Upper lobe of right lung (tissue), 1 donor: ENCODE measurements around the gene ZBTB39. TPM values are rescaled to one million over a fixed set of nuclear protein-coding genes. Genes with fewer than 3 reads are reported as not detected.

Experiments used
- ATAC-seq: fragments of 200-7000 bp; cut with Tn5 transposase; one replicate; pipeline ENCODE4 v1.9.1; 2020; ENCODE audit warnings: mild to moderate bottlenecking, moderate library complexity
- DNase-seq: peaks from one replicate; pipeline ENCODE4 v3.0.0-alpha.2; 2020
- H3K27ac ChIP-seq: fragments of 200-600 bp; one replicate; pipeline ENCODE4 v1.8.0; 2022
- H3K27me3 ChIP-seq: fragments of 200-600 bp; one replicate; pipeline ENCODE4 v1.8.0; 2022; ENCODE audit warnings: mild to moderate bottlenecking
- H3K36me3 ChIP-seq: fragments of 200-600 bp; one replicate; pipeline ENCODE4 v1.8.0; 2022
- H3K4me1 ChIP-seq: fragments of 200-600 bp; one replicate; pipeline ENCODE4 v1.8.0; 2022
- H3K4me3 ChIP-seq: fragments of 200-600 bp; one replicate; pipeline ENCODE4 v1.8.0; 2022; ENCODE audit warnings: mild to moderate bottlenecking
- H3K9me3 ChIP-seq: fragments of 200-600 bp; one replicate; pipeline ENCODE4 v1.8.0; 2022
- intact Hi-C: fragments of 100-400 bp; cut with DNase I; formaldehyde crosslinking; loops from one replicate; pipeline ENCODE4 v1.11.0; 2022
- total RNA-seq: library from RNA; stranded (reverse); fragmentation: NEBNext Ultra II Directional; extraction: Animal tissue kit (Norgen Biotek cat#: 25700); gene quantifications from one replicate; pipeline ENCODE4 v1.2.1, GENCODE V29; 2021
- TF ChIP-seq, protein P1 (sequence below): fragments of 200-600 bp; IDR thresholded peaks from one replicate; pipeline ENCODE4 v1.8.0; 2022; ENCODE audit warnings: antibody characterized with exemption
- donor health status: DM: no; HTN: yes; CAD: no; lungs with severe emphysema.

ZBTB39 gene
- total RNA-seq, 1 donor from 2014 or later = 7.2 TPM

GRCh38 chr12:56958422-56958821, 47.9 kb downstream of the ZBTB39 start:
- Histone ChIP-seq H3K4me1 (no peaks in the 10 kb centered on the region), H3K4me3 (no peak overlapping the region), H3K36me3 (no peaks in the 10 kb centered on the region), H3K27ac (no peak overlapping the region), H3K27me3 (no peaks in the 10 kb centered on the region), H3K9me3 (no peaks in the 10 kb centered on the region)
- DNase-seq = no peak
- TF ChIP-seq, protein P1, sequence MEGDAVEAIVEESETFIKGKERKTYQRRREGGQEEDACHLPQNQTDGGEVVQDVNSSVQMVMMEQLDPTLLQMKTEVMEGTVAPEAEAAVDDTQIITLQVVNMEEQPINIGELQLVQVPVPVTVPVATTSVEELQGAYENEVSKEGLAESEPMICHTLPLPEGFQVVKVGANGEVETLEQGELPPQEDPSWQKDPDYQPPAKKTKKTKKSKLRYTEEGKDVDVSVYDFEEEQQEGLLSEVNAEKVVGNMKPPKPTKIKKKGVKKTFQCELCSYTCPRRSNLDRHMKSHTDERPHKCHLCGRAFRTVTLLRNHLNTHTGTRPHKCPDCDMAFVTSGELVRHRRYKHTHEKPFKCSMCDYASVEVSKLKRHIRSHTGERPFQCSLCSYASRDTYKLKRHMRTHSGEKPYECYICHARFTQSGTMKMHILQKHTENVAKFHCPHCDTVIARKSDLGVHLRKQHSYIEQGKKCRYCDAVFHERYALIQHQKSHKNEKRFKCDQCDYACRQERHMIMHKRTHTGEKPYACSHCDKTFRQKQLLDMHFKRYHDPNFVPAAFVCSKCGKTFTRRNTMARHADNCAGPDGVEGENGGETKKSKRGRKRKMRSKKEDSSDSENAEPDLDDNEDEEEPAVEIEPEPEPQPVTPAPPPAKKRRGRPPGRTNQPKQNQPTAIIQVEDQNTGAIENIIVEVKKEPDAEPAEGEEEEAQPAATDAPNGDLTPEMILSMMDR = no peak
- no peak for ATAC-seq
- intact Hi-C loops = no loop called here

- intact Hi-C loops = no loop called here
- no peaks in the 10 kb centered on the region for H3K36me3 ChIP-seq
- H3K4me1 ChIP-seq = no peaks in the 10 kb centered on the region
- DNase-seq = no peak
- no peak for ATAC-seq
- H3K27me3 ChIP-seq = no peaks in the 10 kb centered on the region
- no peaks in the 10 kb centered on the region for H3K9me3 ChIP-seq
- TF ChIP-seq, protein P1 = no peak
- no peak within 1 kb of the TSS for H3K27ac ChIP-seq
- H3K4me3 ChIP-seq = no peak within 1 kb of the TSS
These were observed 48.9 kb downstream of the ZBTB39 start, which contains the start of gene RDH16 for GRCh38 chr12:56957229-56958052. Gene RDH16 (minus strand): TSS chr12:56957608. CDS start chr12:56957462, 146 bp downstream.

DNA sequence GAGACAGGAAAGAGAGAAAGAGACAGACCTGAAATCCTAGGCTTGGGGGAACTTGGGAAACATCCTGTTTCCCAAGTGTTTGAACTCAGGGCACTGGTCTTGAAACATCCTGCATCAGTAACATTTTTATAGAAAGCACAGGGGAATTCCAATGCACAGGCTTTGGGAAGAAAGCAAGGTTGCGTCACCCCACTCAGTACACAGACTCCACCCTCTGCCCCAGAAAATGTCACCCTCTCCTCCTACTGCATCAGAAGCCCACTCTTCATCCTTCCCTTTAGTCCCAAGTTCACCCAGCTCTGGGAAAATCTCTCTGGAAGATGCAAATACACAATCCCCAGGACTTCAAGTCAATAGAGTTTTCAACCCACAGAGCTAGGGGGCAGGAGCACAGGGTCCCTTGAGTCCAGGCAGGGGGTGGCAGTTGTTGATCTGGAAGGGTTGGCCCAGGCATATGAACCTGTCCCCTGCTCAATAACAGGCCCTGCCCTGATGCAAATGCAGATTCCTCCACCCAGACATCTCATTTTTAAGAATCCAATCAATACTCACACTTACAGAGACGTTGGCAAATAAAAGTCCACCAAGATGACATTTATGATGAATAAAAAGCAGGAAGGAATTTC, 50.6 kb downstream of the ZBTB39 start:
- TF ChIP-seq, protein P1 = no peak
- H3K4me3 ChIP-seq = no peak overlapping the region
- H3K27me3 ChIP-seq = no peaks in the 10 kb centered on the region
- H3K4me1 ChIP-seq = no peaks in the 10 kb centered on the region
- no peak overlapping the region for H3K27ac ChIP-seq
- ATAC-seq (peak; percentile 35), DNase-seq (no peak)
- H3K36me3 ChIP-seq = no peaks in the 10 kb centered on the region
- intact Hi-C loops = no loop called here
- no peaks in the 10 kb centered on the region for H3K9me3 ChIP-seq

DNA sequence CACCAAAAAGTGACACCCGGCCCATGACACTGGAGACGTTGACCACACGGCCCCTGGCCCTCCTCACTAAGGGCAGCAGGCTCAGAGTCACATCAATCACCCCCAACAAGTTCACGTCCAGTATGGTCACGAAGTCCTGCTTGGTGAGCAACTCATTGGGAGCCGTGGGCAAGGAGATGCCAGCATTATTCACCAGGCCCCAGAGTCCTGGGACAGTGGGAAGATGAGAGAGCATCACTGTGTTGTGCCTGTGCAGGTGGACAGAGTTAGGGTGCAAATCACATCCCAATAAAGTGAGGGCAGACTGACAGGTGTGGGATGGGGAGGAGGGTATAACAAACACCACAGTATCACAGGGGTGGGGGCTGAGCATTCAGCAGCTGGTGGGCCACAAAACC, 51.4 kb downstream of the ZBTB39 start:
- intact Hi-C loops = no loop called here
- Histone ChIP-seq H3K4me1 (no peaks in the 10 kb centered on the region), H3K36me3 (no peaks in the 10 kb centered on the region), H3K27me3 (no peaks in the 10 kb centered on the region), H3K27ac (no peak overlapping the region), H3K9me3 (no peaks in the 10 kb centered on the region), H3K4me3 (no peak overlapping the region)
- no peak for ATAC-seq
- TF ChIP-seq, protein P1 = no peak
- DNase-seq = no peak

DNA sequence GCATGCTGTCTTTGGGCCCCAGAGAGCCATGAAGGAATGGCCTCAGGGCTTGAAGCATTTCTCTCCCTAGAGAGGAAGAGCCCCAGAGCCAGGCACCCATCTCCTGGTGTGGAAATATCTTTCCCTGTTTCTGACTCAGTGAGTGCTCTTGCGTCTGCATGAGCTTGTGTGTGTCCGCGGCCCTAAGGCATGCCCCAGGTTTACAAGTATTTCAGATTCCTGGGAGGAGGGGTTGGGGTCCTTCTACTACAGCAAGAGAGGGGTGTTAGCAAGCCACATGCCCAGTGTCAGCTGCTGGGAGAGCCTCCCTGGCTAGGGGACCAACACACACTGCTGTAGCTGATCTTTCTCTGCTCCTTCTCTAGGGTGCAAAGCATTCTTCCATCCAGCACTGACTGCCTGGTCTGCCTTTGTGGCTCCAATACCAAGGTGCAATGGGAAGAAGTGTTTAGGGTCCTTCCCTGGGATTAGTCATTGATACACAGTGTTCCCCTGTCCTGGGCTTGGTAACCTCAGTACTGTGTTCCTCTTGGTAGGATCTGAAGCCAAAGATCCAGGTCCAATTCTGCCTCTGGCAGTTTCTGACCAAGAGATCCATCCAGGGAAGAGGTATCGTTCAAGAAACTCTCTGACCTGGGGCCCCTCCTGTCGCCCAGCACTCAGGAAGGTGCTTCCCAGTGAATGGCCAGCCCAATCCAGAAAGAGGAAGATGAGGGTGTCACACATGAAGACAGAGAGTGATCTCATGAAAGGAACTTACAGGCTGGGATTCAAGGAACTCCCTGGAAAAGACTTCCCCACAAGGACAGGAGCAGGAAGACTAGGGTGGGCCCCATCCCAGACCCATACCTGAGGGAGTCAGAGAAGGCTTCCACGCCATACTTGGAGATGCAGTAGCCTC, 52.0 kb downstream of the ZBTB39 start:
- no peak overlapping the region for H3K27ac ChIP-seq
- intact Hi-C loops = no loop called here
- ATAC-seq = no peak

More for the DNA sequence above, 52.0 kb downstream of the ZBTB39 start:
- DNase-seq = no peak
- Histone ChIP-seq H3K27me3 (no peaks in the 10 kb centered on the region), H3K4me1 (no peaks in the 10 kb centered on the region), H3K36me3 (no peaks in the 10 kb centered on the region), H3K9me3 (no peaks in the 10 kb centered on the region), H3K4me3 (no peak overlapping the region)
- TF ChIP-seq, protein P1 = no peak
